Keratinocyte (primary cell): ENCODE results near the gene ZC3H12A. TPM values are rescaled to one million over a fixed set of nuclear protein-coding genes. Genes with fewer than 3 reads are reported as not detected.

Experiments used
- DNase-seq: peaks from one replicate; pipeline ENCODE4 v3.0.0-alpha.2; 2011; ENCODE audit warnings: low read depth, missing footprints, low spot score
- FAIRE-seq: peaks from 2 replicates; lab custom pipeline; 2011; peaks lifted over from hg19 to GRCh38; lab: Jason Lieb, UNC
- H2AFZ ChIP-seq: 2 replicates; pipeline ENCODE4 v1.6.0; 2012; ENCODE audit warnings: low read length, control low read depth, inconsistent platforms; ENCODE audit not compliant: control insufficient read depth
- H3K27ac ChIP-seq: 2 replicates; pipeline ENCODE4 v1.5.1; 2011; ENCODE audit warnings: low read length; ENCODE audit not compliant: control insufficient read depth, insufficient read depth
- H3K27me3 ChIP-seq: 3 replicates; pipeline ENCODE4 v1.6.0; 2011; ENCODE audit warnings: low read length; ENCODE audit not compliant: control insufficient read depth, insufficient read depth; ENCODE audit errors: extremely low read depth
- H3K36me3 ChIP-seq, 2 experiments: 2 replicates in 1 of 2; 3 replicates in 1 of 2; pipeline ENCODE4 v1.5.1; 2011; ENCODE audit warnings: low read length in 2 of 2, mild to moderate bottlenecking in 1 of 2; ENCODE audit not compliant: control insufficient read depth in 2 of 2, insufficient read depth in 2 of 2; ENCODE audit errors: extremely low read depth in 1 of 2
- H3K4me1 ChIP-seq: 3 replicates; pipeline ENCODE4 v1.5.1; 2011; ENCODE audit warnings: low read length; ENCODE audit not compliant: control insufficient read depth, insufficient read depth; ENCODE audit errors: extremely low read depth
- H3K4me2 ChIP-seq: 3 replicates; pipeline ENCODE4 v1.6.0; 2011; ENCODE audit warnings: low read depth, low read length; ENCODE audit not compliant: control insufficient read depth, insufficient read depth; ENCODE audit errors: extremely low read depth
- H3K4me3 ChIP-seq, 3 experiments: fragments of 200-600 bp in 1 of 3; sonication (generic) in 1 of 3; 2 replicates in 2 of 3; 3 replicates in 1 of 3; pipeline ENCODE4 v1.5.1; 2011 to 2016; ENCODE audit warnings: low read length in 3 of 3, mild to moderate bottlenecking in 3 of 3, control low read depth in 2 of 3, inconsistent platforms in 1 of 3, low read depth in 1 of 3, mixed read lengths in 1 of 3, mixed run types in 1 of 3, moderate library complexity in 1 of 3; ENCODE audit not compliant: control insufficient read depth in 2 of 3, insufficient read depth in 2 of 3; ENCODE audit errors: extremely low read depth in 1 of 3
- H3K79me2 ChIP-seq: 2 replicates; pipeline ENCODE4 v1.6.0; 2012; ENCODE audit warnings: low read length; ENCODE audit not compliant: control insufficient read depth, insufficient read depth
- H3K9ac ChIP-seq: 3 replicates; pipeline ENCODE4 v1.6.0; 2011; ENCODE audit warnings: low read length; ENCODE audit not compliant: control insufficient read depth, insufficient read depth; ENCODE audit errors: extremely low read depth
- H3K9me1 ChIP-seq: 3 replicates; pipeline ENCODE4 v1.6.0; 2011; ENCODE audit warnings: low read length; ENCODE audit not compliant: control insufficient read depth, insufficient read depth; ENCODE audit errors: extremely low read depth
- H3K9me3 ChIP-seq: 2 replicates; pipeline ENCODE4 v1.5.1; 2012; ENCODE audit warnings: low read depth, low read length; ENCODE audit not compliant: control insufficient read depth
- H4K20me1 ChIP-seq: 3 replicates; pipeline ENCODE4 v1.6.0; 2011; ENCODE audit warnings: low read length; ENCODE audit not compliant: control insufficient read depth, insufficient read depth; ENCODE audit errors: extremely low read depth
- CTCF ChIP-seq, 3 experiments: IDR thresholded peaks in 1 of 3; conservative IDR thresholded peaks in 1 of 3; optimal IDR thresholded peaks in 1 of 3; 2 replicates in 2 of 3; 3 replicates in 1 of 3; pipeline versions ENCODE3 to v1.5.1; 2011; ENCODE audit warnings: low read length in 3 of 3, mild to moderate bottlenecking in 3 of 3, moderate library complexity in 2 of 3, control low read depth in 1 of 3, inconsistent platforms in 1 of 3; ENCODE audit not compliant: insufficient read depth in 2 of 3; ENCODE audit errors: extremely low read depth in 1 of 3
- EZH2 ChIP-seq: IDR thresholded peaks from one replicate; pipeline ENCODE4 v1.6.1; 2012; ENCODE audit warnings: inconsistent platforms, mild to moderate bottlenecking, low read length, moderate library complexity
- dilution Hi-C: fragments of 300-500 bp; cut with MboI; formaldehyde crosslinking; loops from one replicate; pipeline ENCODE4 v1.7.0; 2020; ENCODE audit warnings: low sequenced_read_pairs; ENCODE audit not compliant: extremely low pct_ligation_motif_present
- polyA plus RNA-seq, 5 experiments: library from polyadenylated mRNA; depleted of rRNA in 3 of 5; stranded (reverse) in 3 of 5; stranded (forward) in 1 of 5; unstranded in 1 of 5; fragments of >200 nt; gene quantifications; 1 replicate in 1 of 5; 2 replicates in 3 of 5; 3 replicates in 1 of 5; pipeline versions ENCODE4 v1.2.1 to v1.2.3, GENCODE V29; 2011 to 2012; ENCODE audit warnings: missing spikeins in 2 of 5, low read depth in 1 of 5, low replicate concordance in 1 of 5
- small RNA-seq, 3 experiments: library from RNA; depleted of rRNA; stranded (forward); fragments of <200 nt; gene quantifications; one replicate each; pipeline ENCODE3, GENCODE V24; 2012; ENCODE audit warnings: low read depth in 3 of 3, low replicate concordance in 1 of 3; ENCODE audit not compliant: insufficient read length in 3 of 3

The ZC3H12A gene
- polyA plus RNA-seq, 1 donor (not counting 4 experiments of a cell fraction or from before 2014, with no cell fraction given) = 24.4 TPM

DNA sequence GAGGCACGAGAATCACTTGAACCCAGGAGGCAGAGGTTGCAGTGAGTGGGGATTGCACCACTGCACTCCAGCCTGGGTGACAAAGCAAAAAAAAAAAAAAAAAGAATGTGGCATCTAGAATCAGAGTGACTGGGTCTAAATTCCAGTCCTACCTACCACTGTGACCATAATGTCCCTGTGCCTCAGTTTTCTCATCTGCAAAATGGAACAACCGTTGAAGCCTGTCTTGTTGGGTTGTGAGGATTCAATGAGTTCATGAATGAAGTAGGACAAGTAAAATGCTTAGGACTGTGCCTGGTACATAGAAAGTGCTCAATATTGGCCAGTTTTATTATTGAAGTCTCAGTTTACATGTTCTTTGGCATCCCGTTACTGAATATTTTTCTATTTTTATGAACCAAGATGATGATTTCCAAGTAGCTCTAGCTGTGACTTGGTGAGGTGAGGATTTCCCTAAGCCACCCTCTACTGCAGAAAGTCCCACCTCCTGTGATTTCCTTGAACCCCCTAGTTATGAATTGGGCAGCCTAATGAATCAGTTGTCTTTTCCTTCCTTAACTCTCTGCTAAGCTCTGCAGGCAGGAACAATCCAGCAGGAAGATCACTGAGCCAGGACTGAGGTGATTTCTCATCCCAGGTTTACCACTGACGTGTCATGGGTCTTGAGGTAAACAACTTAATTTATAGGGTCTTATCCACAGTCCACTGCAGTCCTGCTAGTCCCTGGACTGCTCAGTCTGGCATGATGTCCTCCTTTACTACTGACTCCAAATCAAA lies 59.1 kb downstream of the ZC3H12A start:
- H2AFZ ChIP-seq = no peak overlapping the region
- peak overlapping the region; percentile 79 for H3K4me2 ChIP-seq
- H3K9me1 ChIP-seq = no peaks in the 10 kb centered on the region
- H3K36me3 ChIP-seq = peaks cover 5 to 7% of the 10 kb centered on the region in 2 experiments
- H3K9me3 ChIP-seq = no peaks in the 10 kb centered on the region
- TF ChIP-seq CTCF (optimal IDR thresholded peaks at IDR 0.05 in 1 of 3, IDR thresholded peaks at IDR 0.05 in 1 of 3, conservative IDR thresholded peaks at IDR 0.05 in 1 of 3; ENCODE audit: extremely low read depth in 1 of 3, insufficient read depth in 2 of 3, low read length in 3 of 3) = no peak
- no peak for TF ChIP-seq EZH2
- dilution Hi-C loops = no loop called here
- DNase-seq (no peak), FAIRE-seq (no peak)
- H3K9ac ChIP-seq = no peak overlapping the region
- H4K20me1 ChIP-seq = no peaks in the 10 kb centered on the region
- peaks cover 29% of the 10 kb centered on the region for H3K4me1 ChIP-seq
- H3K4me3 ChIP-seq = no peak overlapping the region
- H3K27ac ChIP-seq = peak overlapping the region; percentile 84
- no peaks in the 10 kb centered on the region for H3K27me3 ChIP-seq
- H3K79me2 ChIP-seq = peaks cover 4% of the 10 kb centered on the region

Small RNAs within 50 kb of the gene (small RNA-seq; reads per million reads assigned to genes)
- gene MIR5581 = 0 to 1.3 (median 1.0) reads per million in 3 experiments

Other genes with a start within 250 kb of the ZC3H12A start
- 38.9 to 51.9 TPM (median 49.3 TPM) in 3 replicates for gene MEAF6, start 40.2 kb downstream of the ZC3H12A start, polyA plus RNA-seq
- gene SNIP1, start 79.7 kb downstream of the ZC3H12A start, polyA plus RNA-seq = 6.7 to 8.9 TPM (median 7.1 TPM) in 3 replicates
- gene DNALI1, start 82.4 kb downstream of the ZC3H12A start, polyA plus RNA-seq = 0.06 to 0.14 TPM (median 0.06 TPM) in 3 replicates
- 49.7 to 81.0 TPM (median 52.7 TPM) in 3 replicates for gene GNL2, start 121.4 kb downstream of the ZC3H12A start, polyA plus RNA-seq
- not detected in 3 replicates for gene RSPO1, start 160.3 kb downstream of the ZC3H12A start, polyA plus RNA-seq
- gene CDCA8, start 217.9 kb downstream of the ZC3H12A start, polyA plus RNA-seq = 3.7 to 22.1 TPM (median 15.1 TPM) in 3 replicates